CD4-positive, alpha-beta T cell treated with Interleukin-2 at 100 ng/mL for 4 hours (primary cell): Measurements from ENCODE around the gene LAMTOR1.
A peak's percentile ranks its signal among the peaks of the same experiment; 100 is the strongest.

Experiments
- DNase-seq: peaks from one replicate; pipeline ENCODE4 v3.0.0-alpha.2; 2020; ENCODE audit warnings: low spot score

The LAMTOR1 gene

DNA sequence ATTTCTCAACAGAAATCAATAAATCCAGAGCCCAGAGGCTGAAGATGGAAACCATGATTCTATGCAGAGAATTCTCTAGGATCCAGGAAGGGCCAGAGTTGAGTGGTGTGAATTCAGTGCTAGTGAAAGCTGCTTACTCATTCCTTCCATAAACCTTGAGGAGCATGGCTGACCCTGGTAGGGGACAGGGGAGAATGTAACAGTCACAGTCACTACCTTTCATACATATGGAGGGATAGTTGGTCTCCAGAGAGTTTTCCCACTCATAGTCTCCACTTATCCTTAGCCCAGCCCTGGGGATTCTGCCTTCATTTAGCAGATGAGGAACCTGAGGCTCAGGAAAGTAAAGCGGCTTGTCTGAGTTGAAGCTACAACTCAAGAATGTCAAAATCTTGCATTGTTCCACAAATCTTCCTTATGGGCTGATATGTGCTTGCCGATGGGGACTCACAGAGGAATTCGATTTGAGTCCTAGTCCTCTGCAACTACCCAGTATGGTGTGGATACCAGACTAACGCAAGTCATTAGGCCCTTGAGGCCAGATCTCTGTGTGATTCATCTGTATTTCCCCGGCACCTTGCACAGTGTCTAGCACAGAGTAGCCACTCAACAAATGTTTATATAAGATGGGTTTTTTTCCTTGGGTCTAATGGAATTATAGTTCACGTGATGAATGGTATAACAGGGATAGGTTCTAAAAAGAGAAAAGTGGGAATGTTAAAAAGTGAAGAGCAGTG is 13.1 kb upstream of the LAMTOR1 start:
- DNase-seq: no peak

DNA sequence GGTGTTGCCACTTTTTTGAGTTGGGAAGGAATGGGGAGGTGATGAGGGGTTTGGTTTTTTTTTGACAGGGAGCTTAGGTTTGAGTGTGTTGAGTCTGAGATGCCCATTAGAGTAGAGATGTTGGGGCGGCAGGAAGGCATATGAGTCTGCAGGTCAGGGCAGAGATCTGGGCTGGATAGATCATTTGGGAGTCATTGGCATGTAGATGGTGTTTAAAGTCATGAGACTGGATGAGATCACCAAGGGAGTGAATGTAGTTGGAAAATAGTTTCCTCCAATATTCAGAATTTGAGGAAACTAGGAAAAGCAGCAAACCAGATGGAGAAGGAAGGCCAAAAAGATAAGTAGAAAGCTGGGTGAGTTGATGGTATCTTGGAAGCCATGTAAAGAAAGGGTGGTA is 11.5 kb upstream of the LAMTOR1 start:
- no peak for DNase-seq

- no peak for DNase-seq
Measured at GRCh38 chr11:72112978-72113808, 10.1 kb upstream of the LAMTOR1 start.

- peak; percentile 99 for DNase-seq
Measured at GRCh38 chr11:72112143-72112977, 9.3 kb upstream of the LAMTOR1 start, which contains the start of gene ANAPC15. TSS of gene ANAPC15 (minus strand) at chr11:72112695. CDS start at chr11:72111276, 1,419 bp downstream.

- DNase-seq: no peak
Measured at GRCh38 chr11:72111300-72112142, 8.4 kb upstream of the LAMTOR1 start.

- DNase-seq: no peak
Measured at GRCh38 chr11:72105888-72106287, 2.8 kb upstream of the LAMTOR1 start, which contains the start of gene TOMT. TSS of gene TOMT (plus strand) at chr11:72105924. CDS start at chr11:72105952, 28 bp downstream.

GRCh38 chr11:72103754-72104167 is 664 bp upstream of the LAMTOR1 start:
- no peak for DNase-seq

DNA sequence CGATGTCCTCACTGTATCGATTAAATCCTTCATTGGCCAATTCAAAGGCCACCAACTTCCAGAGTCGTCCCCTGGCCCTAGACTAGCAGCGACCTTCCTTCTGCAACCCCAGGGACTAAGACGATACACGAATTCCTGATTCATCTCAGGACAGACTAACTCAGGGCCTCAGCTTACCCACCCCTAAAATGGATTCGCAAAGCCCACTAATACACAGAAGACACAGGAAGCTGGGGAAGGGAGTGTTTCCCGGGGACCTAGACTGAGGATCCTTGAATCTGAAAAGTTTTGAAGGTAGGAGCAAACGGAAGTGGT is 509 bp downstream of the LAMTOR1 start:
- DNase-seq: no peak

GRCh38 chr11:72102162-72102561 is 935 bp downstream of the LAMTOR1 start:
- DNase-seq: no peak

- peak; percentile 3 for DNase-seq
Measured at GRCh38 chr11:72100462-72100861, 2.6 kb downstream of the LAMTOR1 start.

- no peak for DNase-seq
Measured at GRCh38 chr11:72100009-72100408, 3.1 kb downstream of the LAMTOR1 start.

GRCh38 chr11:72098741-72099140 is 4.4 kb downstream of the LAMTOR1 start:
- no peak for DNase-seq

DNA sequence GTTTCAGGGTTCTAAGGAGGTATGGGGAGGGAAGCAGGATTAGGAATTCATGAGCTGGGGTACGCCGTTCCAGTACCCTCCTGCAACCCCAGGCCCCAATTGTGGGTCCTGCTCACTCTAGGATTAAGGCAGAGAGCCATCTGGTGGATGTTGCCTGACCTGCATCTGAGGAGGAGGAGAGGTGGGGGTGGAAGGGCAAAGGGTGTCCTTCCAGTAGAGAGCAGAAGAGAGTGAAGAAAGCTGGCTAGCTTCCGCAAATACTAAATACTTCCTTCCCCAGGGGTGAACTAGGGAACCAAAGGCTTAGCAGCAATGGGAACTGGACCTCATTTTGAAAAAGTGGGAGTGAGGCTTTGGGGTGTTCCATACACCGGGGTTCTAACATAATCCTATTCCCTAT is 11.8 kb downstream of the LAMTOR1 start:
- DNase-seq: peak; percentile 70

DNA sequence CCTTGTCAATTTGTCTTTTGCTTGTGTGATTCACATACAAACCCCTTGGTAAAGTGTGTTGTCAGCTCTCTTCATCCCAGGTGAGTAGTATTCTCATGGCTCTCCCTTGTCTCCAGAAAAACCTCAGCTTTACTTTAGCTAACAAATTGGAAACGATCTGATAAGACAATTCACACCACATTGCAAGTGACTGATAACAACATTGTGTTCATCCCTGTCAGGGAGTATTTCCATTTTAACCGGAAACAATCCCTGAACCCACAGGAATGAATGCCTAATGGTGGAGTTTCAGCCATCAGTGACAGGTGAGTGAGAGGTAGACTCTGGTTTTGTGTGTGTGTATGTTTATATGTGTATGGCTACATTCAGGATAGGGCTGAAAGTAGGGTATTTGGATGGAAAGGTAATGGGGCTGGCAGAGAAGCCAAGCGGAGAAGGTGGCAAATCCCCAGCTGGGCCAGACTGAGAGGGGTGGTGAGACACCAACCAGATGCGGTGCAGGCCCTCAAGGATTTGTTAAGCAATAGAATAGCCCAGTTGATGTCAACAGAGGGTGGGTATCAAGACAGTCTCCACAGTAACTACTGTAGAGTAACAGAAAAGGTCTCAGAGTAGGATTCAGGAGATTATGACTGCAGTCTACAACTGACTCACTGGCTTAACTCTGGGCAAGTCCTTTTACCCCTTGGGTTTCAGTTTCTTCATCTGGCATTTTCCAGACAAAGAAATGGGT is 14.9 kb downstream of the LAMTOR1 start:
- DNase-seq: no peak

DNA sequence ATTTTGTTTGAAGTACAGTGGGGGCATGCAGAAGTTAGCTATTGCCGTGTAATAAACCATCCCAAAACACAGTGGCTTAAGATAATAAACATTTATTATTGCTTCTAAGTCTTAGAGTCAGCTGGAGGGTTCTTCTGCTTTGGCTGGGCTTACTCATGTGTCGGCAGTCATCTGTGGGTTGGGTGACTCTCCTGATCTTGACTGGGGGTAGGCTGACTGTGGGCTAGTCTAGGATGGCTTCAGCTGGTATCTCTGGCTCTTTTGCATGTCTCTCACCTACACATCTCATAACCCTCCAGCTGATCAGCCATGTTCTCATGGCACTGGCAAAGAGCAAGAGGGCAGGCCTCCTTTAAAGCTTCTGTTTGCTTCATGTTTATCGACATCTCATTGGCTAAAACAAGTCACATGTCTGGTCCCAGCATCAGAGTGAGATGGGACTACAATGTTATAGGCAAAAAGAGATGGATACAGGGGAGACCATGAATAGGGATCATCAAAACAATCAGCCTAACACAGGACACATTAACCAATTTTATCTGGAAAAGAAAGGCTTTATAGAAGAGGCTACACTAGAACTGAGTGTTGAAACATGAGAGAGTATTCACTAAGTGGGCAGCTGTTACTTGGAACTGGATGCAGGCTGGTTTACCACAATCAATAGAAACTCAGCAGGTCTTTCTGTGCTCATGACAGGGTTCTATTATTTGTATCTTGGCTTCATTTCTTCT is 17.3 kb downstream of the LAMTOR1 start:
- DNase-seq: no peak

DNA sequence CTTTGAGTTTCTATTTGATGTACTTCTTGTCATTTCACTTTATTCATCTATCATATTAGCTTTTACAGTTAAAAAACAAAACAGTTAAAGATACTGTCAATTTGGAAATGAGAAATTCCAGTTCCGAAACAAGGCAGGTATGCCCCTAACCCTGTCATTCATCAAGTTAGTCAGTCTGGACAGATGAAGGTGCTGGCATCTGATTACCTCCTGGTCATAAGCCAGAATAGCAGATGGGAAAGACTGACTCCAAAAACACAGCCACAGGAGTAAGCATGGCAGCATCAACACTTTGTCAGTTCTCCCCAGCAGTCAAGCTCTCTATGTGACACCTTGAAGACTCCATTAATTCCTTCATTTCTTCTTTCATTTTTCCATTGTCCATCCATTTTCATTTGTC is 18.1 kb downstream of the LAMTOR1 start:
- DNase-seq: no peak

- no peak for DNase-seq
Measured at GRCh38 chr11:72084076-72084475, 19.0 kb downstream of the LAMTOR1 start.

DNA sequence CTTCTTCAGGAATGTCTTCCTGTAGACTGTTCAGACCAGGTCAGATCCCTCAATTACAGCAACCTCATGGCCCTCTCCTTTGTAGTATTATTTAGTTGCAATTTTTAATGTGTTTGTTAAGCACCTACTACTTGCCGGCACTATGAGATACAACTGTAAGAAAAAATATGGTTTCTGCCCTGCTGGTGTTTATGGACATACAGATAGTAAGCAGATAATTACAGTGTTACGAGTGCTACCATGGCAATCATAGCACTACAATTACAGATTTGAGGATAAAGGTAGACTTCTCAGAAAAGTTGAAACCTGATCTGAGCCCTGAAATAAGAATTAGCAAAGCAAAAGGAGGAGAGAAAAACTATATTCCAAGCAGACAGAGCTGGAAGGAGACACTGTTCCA is 19.7 kb downstream of the LAMTOR1 start:
- DNase-seq: no peak

DNA sequence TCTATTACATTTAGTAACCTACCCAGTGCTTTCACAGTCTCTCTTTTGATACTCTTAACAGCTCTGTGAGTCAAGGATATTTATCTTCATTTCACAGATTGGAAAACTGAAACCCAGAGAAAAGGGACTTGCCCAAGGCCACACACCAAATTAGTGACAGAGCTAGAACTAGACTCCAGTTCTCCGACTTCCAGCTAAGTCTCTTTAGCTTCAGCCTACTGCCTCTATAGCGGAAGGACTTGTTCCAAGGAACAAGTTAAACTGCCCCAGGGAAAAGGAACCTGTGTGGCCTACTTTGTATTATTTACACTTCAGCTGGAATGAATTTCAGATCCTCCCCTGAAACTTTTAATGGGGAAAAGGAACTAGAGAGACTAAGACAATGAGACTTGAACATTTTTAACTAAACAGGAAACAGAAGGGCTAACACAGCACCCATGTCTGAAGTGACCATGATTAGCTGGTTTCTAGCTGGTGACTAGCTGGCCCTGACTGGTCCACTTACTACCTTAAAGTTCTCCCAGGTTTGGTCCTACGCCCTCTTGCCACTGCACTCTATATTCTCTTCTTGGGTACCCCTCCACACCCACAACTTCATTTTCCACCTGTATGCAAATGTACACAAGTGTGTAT is 21.2 kb downstream of the LAMTOR1 start:
- no peak for DNase-seq
